LNCaP clone FGC (cell line): ENCODE results near the gene TTC27.

ENCODE experiments used
- DNase-seq: peaks from one replicate; pipeline ENCODE4 v3.0.0-alpha.2; 2011; ENCODE audit warnings: low read depth
- H3K4me3 ChIP-seq: 2 replicates; pipeline ENCODE4 v1.5.1; 2011; ENCODE audit warnings: mild to moderate bottlenecking, low read depth, low read length, control low read depth
- TF ChIP-seq, protein P1 (sequence below): IDR thresholded peaks from 2 replicates; pipeline ENCODE4 v1.5.1; 2012; ENCODE audit warnings: mild to moderate bottlenecking; ENCODE audit not compliant: control insufficient read depth, insufficient read depth; ENCODE audit errors: extremely low read depth

TTC27 gene

DNA sequence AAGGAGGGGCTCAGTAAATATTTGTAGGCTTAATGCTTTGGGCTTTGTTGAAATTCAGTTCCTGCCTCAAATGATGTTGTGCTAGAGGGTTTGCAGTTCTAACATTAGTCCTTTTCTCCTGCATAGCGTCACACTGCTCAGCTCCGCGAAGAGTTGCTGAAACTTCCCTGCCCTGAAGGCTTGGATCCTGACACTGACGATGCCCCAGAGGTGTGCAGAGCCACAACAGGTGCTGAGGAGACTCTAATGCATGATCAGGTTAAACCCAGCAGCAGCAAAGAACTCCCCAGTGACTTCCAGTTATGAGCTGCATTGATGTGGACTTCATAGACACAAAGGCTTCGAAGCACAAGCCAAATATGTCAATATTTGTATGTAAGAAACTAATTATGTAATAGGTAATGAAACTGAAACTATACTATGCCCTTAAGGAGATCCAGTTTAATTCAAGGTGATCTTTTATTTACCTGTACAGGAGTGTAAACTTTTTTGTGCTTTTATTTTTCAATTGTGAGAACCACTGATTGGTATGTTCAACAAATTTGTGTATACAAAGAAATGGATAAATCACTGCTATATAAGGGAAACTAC is 10.2 kb upstream of the TTC27 start:
- TF ChIP-seq, protein P1, sequence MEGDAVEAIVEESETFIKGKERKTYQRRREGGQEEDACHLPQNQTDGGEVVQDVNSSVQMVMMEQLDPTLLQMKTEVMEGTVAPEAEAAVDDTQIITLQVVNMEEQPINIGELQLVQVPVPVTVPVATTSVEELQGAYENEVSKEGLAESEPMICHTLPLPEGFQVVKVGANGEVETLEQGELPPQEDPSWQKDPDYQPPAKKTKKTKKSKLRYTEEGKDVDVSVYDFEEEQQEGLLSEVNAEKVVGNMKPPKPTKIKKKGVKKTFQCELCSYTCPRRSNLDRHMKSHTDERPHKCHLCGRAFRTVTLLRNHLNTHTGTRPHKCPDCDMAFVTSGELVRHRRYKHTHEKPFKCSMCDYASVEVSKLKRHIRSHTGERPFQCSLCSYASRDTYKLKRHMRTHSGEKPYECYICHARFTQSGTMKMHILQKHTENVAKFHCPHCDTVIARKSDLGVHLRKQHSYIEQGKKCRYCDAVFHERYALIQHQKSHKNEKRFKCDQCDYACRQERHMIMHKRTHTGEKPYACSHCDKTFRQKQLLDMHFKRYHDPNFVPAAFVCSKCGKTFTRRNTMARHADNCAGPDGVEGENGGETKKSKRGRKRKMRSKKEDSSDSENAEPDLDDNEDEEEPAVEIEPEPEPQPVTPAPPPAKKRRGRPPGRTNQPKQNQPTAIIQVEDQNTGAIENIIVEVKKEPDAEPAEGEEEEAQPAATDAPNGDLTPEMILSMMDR, result no peak
- no peak for DNase-seq
- no peak overlapping the region for H3K4me3 ChIP-seq

DNA sequence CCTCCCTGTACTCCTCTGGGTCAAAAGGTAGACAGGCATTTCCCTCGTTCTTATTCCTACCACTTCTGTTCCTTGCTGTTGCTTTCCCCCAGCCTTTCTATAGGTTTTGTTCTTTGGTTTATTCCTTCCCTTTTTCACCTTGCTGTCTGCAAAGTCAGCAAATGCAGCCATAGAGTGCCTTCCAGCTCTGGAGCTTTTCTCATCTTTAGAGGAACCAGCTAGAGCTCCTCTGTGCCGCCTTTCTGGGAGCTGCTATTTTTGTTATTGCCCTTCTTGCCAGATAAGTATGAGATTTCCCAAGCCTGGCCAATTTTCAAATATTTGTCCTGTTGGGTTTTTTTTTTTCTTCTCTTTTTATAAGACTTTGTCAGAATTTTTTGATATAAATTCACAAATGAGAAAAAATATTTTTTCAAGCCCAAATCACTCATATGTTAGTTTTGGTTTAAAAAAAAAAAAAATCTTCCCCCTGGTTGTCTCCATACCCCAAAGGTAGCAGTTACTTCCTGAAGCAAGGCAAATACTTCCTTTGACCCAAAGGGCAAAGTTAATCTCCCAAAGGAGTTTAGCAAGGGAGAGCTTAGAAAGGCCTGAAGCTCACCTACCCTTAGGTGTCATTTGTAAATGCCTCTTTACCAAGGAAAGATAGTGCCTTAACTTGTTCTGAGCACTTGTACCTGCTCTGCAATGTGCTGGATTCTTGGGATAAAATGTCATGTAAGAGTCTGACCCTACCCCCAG is 5.1 kb upstream of the TTC27 start:
- H3K4me3 ChIP-seq, result no peak overlapping the region
- DNase-seq, result no peak
- TF ChIP-seq, protein P1, result no peak

DNA sequence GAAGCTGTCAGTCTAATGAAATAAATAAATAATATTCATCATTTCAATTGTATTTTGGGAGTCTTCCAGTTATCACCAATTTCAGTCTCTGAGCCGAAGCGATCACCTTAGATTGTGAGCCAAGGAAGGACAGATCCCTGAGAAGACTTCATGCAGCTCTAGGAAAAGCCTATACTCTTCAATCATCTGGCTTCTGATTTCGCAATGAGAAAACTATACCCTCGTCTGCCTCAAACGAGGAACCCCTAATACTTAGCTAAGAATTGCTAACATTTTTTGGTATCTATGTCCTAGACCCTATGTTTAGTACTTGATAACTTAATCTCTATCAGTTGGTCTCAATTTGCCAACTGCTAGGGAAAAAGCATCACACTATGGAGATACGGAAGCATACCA is 4.5 kb upstream of the TTC27 start:
- TF ChIP-seq, protein P1, result no peak
- no peak for DNase-seq
- no peak overlapping the region for H3K4me3 ChIP-seq

DNA sequence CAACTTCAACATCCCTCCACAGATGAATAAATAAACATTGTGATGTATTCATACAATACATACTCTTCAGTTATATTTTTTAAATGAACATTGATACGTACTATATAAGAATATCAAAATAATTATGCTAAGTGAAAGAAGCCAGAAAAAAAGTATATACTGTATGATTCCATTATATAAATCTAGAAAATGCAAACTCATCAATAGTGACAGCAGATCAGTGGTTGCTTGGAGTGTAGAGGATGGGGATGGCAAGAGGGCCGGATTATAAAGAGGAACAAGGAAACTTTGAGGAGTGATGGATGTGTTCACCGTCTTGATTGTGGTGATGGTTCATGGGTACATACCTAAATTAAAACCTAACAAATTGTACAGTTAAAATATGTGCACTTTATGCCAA is 3.0 kb upstream of the TTC27 start:
- no peak for DNase-seq
- H3K4me3 ChIP-seq, result no peak overlapping the region
- TF ChIP-seq, protein P1, result no peak

DNA sequence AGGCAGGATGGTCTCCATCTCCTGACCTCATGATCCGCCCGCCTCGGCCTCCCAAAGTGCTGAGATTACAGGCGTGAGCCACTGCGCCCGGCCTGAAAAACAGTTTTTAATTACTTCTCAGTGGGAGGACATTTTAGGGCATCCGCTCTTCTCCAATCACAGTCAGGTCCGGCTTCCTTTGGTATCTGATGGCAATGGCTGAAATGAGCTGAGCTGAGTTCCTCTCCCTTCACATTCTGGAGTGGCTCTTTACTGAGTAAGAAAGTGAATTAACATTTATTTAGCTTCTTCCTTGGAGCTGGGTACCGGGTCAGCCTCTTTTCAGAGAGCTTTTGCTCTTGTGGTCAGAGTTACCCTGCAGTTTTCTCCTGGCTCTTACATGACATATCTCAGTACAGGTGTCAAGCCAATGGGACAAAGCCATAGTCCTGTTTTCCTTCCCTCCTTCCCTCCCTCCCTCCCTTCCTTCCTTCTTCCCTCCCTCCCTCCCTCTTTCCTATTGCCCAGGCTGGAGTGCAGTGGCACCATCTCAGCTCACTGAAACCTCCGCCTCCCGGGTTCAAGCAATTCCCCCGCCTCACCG is 1.1 kb upstream of the TTC27 start:
- DNase-seq, result no peak
- TF ChIP-seq, protein P1, result no peak
- H3K4me3 ChIP-seq, result no peak overlapping the region

DNA sequence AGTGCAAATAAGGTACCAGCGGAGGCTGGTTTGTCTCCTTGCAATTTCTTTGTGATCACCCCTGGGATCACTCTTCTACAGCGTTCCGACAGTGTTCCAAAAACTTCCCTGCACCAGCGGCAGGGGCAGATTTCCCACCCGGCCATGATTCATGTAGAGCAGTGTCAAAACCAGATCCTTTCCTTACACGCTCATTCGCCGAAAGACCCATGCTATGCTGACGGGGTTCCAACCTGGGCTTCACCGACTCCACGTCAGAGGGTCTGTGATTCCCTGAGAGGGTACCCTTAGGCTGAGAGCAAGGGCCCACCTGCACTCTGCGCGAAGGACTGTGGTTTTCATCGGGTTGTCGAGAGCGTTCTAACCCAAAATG is 423 bp upstream of the TTC27 start:
- H3K4me3 ChIP-seq, result peak overlapping the region; percentile 99
- DNase-seq, result no peak
- TF ChIP-seq, protein P1, result no peak

DNA sequence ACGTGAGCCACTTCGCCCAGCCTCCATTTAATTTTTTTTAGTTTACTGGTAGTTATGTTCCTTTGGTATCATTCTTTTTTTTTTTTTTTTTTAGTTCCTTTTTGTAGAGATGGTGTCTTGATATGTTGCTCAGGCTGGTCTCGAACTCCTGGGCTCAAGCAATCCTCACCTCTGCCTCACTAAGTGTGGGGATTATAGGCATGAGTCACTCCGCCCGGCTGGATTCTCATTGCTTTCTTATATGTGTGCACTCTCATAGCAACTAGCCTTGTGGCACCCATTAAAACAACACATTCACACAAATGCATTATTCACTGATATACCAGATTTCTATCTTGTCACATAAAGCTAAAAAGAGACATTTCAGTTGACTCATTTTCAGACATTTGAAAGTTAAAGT is 4.2 kb downstream of the TTC27 start:
- no peak for DNase-seq
- H3K4me3 ChIP-seq, result no peak overlapping the region
- TF ChIP-seq, protein P1, result no peak
